ENCODE measurements around the gene PFDN1.
A peak's percentile ranks its signal among the peaks of the same experiment; 100 is the strongest.

The PFDN1 gene

DNA sequence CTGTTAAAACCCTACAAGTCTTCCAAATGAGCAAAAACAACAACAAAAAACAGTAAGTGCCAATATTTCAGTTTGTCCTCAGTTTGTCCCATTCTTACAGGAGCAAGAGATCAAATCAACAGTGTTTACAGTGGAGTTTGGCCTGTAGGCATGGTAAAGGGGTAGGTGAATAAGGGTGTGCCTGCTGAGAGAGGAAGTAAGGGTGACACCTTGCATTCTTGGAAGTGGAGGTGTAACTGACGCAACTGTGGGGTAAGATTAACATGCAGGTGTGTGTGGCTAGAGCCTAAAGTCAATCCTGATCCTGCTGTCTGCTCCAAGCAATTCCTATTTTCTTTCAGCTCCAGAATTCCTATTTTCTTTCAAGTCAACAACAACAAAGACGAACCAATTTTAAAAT lies 43.4 kb downstream of the PFDN1 start:
- no peak for DNase-seq (ENCODE audit: low spot score)

DNA sequence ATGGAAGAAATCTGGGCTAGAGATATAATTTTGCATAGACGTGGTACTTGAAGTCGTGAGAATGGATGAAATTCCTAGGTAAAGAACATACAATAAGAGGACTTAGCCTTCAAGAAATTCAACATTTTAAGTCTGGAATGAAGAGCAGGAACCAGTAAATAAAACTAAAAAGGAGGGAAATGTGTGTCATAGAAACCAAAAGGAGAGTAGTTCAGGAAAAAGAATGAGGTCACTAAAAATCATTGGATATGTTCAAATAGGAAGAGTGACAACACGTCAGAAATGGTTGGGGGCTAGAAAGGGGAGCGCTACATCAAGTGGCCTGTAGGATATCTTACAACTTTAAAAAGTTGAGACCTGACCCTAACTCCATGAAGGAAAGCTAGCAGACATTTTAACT lies 44.0 kb downstream of the PFDN1 start:
- no peak for DNase-seq (ENCODE audit: low spot score)

DNA sequence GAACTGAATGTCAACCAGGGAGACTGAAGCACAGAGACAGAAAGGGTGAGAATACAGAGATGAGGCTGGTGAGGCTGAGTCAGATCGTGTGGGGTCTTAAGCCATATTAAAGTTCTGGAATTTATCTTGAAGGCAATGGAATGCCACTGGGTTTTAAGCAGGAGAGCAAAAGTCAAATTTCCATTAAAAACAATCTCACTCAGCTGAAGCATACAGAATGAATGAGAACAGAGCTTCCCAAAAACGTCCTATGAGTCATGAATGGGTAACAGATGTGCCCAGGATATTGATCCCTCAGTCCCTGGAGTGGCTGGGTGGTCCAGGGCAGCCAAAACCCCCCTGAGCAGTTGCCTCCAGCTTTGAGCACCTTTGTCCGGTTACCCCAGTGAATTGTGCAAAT lies 44.9 kb downstream of the PFDN1 start:
- peak; percentile 35 for DNase-seq (ENCODE audit: low spot score)

DNA sequence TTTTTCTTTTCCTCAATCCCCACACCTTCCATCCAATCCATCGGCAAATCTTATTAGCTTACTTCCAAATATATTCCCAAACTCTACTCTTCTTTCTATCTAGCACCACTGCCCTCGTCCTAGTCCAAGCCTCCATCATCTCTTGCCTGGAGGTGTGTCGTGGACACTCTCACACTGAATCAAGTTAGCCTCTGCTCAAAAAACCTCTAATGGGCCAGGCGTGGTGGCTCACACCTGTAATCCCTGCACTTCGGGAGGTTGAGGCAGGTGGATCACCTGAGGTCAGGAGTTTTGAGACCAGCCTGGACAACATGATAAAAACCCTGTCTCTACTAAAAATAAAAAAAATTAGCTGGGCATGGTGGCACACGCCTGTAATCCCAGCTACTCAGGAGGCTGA lies 46.2 kb downstream of the PFDN1 start:
- DNase-seq (ENCODE audit: low spot score): no peak

DNA sequence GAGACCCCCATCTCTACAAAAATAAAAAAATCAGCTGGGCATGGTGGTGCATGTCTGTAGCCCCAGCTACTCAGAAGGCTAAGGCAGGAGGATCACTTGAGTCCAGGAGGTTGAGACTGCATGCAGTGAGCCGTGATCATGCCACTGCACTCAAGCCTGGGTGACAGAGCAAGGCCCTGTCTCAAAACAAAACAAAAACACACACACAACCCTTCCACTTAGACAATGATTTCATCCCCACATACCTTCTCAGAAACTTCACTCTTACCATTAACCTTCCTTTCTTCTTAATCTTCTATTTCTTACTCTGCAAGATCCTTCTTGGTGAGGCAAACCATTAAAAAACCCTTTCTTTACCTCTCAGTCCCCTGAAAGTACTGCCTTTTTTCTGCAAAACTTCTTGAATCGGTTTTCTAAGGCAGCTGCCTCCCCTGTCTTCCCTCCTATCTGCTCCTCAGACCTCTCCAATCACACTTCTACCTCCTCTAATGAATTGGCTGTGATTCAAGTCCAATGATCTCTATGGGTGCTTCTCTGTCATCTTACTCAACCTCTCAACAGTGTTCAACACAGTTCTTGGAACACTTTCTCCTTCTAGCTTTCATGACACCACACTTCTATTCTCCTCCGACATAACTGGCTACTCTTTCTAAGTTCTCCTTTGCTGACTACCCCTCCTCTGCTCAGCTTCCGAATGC lies 47.3 kb downstream of the PFDN1 start:
- no peak for DNase-seq (ENCODE audit: low spot score)

DNA sequence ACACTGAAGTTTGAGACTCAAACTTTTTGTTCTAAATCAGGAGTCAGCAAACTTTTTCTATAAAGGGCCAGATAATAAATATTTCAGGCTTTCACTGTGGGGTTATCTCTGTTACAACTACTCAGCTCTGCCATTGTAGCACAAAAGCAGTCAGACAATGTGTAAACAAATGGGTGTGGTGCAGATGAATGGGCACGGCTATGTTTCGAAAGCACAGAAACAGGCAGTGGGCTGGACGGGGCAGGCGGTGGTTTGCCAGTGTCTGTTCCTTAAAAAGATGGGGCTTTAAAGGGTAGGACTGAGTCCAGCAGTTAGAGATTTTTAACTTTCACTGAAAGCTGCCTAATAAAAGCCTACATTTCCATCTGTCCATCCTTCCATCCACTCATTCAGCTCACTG lies 48.9 kb downstream of the PFDN1 start:
- DNase-seq (ENCODE audit: low spot score): no peak

DNA sequence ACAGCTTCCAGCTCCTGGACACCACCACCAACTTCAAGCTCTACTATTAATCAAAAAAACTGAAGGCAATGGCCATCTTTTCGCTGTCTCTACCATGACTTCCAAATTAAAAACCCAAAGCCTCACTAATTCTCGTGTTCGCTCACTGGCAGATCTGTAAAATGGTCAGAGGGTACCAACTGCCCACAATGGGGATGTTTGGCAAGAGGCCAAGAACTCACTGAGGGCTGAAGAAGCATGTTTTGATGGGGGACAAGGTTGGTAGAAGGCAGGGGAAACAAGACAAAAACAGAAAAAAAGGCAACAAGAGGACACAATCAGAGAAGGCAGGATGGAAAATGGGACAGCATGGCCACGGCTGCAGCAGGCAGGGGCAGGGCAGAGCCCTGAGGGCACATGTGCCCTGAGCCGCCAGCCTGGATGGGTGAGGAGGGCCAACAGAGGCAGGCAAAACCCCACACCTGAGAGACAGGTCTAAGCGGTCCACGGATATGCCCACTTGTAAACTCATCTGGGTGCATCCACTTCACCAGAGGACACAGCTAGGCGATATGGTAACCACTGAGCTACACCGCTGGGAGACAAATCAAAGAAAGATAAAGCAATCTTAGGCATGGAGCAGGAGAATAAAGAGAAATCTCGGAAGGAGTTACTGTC lies 50.3 kb downstream of the PFDN1 start:
- no peak for DNase-seq (ENCODE audit: low spot score)

DNA sequence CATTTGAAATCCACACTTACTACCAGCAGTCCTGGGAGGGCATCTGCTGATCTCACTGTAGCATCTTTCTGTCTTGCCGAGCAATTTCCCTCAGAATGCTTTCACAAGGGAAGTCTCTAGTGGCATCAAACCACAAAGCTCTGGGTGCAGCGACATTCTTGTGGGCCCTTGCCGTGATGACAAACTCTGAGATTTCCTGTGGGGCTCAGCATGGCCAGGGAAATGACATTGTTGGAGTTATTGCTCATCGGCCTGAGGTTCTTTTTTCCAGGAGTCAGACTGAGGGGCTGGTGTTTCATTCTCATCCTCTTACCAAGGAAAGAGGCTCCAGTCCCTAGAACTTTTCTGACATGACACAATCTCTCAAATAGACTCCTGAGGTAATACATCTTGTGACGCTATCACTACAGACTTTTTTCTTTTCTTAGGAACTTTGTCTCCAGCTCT lies 51.4 kb downstream of the PFDN1 start:
- DNase-seq (ENCODE audit: low spot score): peak; percentile 89

DNA sequence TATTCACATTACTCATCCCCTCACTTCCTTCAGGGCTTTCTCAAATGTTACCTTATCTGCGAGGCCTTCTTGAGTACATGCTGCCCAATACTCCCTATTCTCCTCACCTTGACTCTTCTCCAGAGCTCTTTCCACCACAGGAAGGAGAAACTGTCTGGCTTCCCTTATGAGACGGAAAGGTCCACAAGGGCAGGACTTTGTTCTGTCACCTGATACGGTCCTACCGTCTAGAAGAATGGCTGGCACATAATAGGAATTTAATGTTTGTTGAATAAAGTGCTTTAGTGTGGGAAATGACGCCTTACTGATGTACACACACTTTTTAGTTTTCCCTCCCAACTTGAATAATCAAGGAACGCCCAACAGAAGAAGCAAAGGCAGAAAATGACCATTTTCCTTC lies 52.5 kb downstream of the PFDN1 start:
- DNase-seq (ENCODE audit: low spot score): no peak

DNA sequence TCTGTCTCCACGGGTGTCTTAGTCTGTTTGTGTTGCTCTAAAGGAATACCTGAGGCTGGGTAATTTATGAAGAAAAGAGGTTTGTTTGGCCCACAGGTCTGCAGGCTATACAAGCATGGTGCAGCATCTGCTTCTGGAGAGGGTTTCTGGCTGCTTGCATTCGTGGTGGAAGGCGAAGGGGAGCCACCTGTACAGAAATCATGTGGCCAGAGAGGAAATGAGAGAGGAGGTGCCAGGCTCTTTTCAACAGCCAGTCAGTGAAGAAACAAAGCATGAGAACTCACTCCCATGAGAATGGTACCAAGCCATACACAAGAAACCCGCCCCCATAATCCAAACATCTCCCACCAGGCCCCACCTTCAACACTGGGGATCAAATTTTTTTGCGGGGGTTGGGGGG lies 53.4 kb downstream of the PFDN1 start:
- no peak for DNase-seq (ENCODE audit: low spot score)

DNA sequence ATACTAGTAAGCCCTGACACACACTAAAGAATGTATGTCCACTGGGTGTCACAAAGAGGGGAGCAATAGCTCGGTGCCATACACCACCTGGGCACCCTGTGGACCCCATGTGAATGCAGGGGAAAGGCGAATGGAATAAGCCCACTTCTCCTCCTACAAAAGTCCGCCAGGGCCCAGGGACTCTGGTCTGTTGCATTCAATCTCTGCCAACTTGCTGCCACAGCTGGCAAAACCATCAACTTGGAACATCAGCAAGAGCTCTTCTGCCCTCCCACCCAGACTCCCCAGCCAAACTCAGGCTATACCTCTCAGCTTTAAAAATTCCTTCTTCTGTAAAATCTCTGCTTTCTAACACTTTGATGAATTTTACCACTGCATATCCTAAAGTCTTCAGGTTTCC lies 54.5 kb downstream of the PFDN1 start:
- no peak for DNase-seq (ENCODE audit: low spot score)

DNA sequence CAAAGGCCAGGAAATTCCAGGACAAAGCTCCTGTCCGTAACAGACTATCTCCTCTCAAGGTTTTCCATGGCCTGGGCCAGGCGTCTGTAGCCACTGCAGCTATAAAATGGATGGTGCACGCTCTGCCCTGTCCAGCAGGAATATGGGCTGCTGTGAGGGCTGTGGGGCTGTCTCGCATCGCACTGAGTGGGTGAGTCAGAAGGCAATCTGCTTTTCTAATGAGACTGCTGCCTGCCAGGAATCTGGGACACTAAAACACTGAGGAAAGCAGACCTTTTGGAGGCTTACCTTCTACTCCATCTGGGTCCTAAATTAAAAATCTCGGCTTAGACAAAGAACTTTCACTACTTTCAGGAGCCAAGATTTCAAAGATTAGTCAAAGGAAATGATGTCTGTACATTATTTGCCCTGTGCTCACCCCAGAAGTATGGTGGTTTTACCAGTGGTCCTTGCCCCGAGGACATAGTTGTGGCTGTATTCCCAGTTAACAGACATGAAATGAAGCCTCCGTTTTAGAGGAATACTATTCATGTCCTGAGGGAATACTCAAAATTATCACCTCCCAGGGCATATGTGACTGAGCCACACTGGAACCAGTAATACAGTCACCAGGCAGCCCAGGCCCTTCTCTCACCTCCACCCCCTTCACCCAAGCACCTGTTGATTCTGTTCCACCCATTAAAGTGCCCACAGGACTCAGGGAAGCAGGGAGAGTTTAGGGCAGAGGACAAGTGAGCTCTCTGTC lies 56.4 kb downstream of the PFDN1 start:
- peak; percentile 82 for DNase-seq (ENCODE audit: low spot score)

DNA sequence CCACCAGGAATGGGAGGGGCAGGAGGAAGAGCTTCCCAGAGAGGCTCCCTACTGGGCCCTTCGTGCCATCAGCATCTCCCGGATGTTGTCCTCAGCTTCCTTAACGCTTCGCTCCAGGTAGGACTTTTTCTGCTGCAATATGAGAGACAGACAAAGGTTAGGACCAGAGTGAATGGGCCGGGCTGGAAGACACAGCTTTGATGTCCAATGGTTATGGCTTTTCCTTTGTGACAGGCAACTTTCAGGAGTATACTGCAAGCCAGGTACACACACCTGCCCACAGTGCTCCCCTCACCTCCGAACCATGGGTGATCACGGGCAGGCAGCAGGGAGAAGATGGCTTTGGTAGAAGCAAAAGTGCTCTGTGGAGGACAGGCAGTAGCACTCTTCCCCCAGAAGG lies 57.0 kb downstream of the PFDN1 start:
- DNase-seq (ENCODE audit: low spot score): no peak

DNA sequence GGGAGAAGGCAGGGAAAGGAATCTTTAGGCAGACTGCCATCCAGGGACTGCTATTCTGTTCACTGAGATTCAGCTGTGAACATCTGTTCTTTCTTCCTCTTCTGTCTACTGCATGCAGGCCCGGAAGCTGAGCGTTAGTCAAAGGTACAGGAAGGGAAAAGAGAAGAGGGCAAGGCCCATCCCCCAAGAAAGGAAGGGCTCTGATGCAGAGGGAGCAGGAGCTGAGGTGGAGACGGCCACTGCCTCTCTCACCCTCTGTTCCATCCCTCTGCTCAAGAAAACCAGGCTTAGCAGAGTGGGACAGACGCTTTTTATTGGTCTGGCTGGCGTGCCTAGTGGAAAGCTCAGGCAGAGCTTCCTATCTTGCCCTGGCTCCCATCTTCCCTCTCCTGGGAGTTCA lies 57.6 kb downstream of the PFDN1 start:
- DNase-seq (ENCODE audit: low spot score): no peak

DNA sequence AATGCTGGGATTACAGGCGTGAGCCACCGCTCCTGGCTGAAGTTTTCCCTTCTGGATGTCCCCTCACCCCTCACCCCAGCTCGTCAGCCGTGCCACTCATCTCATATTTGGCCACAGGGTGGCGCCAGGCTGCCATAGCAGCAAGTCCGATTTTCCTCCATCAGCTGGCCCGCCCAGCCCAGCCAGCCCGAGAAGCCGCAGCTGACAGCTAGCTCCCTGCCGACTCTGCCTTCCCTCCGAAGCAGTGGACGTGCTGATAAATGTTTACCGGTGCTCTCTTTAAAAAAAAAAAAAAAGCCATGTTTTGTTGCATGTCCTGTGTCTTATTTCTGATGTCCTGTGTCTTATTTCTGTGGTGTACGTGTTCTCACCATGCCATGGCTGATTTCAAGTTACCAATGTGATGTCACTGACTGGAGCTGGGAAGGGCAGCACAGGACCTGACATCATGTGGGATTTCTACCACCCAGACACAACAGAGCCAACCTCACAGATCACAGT lies 58.3 kb downstream of the PFDN1 start:
- peak; percentile 82 for DNase-seq (ENCODE audit: low spot score)

DNA sequence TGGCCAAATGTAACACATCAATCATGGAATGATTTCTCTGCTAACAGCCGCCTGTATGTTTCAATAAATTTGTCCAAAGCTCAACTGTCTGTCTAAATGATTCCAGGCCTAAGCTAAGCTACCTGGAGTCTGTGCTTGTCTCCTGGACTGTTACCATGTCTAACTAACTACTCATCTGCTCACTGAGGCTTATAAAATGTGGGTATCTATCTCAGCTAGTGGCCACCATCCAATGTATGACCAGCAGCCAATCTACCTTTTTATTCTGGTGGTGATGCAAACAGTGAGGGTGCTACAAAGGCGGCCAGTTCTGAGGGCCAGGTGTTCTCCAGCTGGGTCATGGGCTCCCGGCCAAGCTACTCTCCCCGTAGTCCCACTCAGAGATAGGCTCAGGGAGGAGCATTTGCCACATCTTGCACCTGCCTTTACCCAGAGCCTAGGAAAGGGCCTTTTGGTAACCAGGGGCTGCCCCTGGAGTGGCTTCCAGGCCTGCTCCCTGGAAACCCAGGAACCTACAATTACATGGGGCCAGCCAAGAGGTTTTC lies 59.1 kb downstream of the PFDN1 start:
- no peak for DNase-seq (ENCODE audit: low spot score)

DNA sequence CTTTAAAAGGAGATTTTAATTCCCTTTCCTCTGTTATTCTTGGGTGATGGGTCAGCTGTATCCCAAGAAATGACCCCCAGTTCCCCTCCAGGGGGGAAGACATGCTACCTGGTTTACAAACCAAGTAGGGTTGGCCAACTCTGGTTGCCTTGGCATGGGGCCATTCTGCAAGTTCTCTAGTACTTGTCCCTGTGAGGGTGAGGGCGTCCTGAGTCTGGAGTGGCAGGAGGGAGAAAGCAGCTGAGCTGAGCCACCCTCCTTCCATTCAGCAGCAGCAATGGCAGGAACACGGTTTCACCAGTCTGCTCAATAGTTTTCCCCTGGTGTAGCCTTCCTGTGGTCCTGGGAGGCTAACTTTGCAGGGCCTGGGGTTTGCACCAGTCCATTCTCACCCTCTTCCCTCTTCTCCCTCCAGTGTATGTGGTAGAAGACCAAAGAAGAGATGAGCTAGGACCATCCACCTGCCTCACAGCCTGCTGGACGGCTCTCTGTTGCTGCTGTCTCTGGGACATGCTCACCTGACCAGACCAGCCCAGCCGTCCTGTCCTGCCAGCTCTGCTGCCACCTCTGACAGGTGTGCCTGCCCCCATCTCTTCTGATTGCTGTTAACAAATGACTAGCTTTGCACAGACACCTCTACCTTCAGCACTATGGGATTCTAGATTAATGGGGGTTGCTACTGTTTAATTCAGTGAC lies 59.9 kb downstream of the PFDN1 start:
- no peak for DNase-seq (ENCODE audit: low spot score)

DNA sequence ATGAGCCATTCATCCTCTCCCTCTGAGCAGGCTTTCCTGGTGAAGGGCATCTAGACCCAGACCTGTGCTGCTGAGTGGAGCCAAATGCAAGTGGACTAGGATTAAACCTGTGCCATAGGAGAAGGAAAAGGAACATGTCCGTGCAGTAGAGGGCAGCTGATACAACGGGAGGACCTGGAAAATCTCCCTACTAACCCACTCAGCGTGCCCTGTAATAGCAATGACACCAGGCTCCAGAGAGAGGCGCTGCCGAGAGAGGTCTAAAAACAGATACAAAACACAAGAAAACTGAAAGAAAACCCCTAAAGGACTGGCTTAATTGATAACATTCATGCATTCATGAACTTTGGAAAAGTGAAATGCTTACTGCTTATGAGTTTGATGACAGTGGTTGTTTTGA lies 60.8 kb downstream of the PFDN1 start:
- no peak for DNase-seq (ENCODE audit: low spot score)

DNA sequence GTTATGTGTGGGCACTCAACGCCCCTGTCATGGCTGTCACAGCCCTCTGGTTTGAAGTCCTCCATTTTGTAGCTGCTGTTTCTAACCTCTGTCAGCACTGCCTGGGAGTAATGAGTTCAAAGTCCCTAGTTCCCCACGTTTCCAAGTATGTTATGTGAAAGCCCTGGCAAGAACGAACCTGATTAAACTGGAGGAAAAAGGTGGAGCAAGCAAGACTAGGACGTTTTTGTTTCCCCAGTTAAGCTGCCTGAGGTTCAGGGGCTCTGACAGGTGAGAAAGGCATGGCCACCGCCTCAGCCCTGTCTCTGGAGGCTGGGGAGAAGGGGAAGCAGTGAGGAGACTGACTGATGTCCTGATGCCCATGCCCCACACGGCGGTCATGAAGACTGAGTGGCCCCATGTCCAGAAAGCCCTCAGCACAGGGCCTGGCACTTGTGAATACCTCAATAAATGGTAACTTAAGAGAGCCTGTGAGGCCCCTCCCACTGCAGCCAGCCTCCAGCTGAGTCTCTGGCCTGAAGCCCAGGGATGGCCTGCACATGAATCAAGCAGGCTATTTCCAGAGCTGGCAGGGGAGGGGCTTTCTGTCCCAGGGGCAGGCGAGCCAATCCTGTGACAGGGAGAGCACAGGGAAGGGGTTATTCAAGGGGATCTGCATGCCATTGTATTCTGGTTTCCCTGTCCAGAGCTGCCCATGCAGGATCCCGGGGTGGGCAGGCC lies 61.8 kb downstream of the PFDN1 start:
- DNase-seq (ENCODE audit: low spot score): peak; percentile 93

DNA sequence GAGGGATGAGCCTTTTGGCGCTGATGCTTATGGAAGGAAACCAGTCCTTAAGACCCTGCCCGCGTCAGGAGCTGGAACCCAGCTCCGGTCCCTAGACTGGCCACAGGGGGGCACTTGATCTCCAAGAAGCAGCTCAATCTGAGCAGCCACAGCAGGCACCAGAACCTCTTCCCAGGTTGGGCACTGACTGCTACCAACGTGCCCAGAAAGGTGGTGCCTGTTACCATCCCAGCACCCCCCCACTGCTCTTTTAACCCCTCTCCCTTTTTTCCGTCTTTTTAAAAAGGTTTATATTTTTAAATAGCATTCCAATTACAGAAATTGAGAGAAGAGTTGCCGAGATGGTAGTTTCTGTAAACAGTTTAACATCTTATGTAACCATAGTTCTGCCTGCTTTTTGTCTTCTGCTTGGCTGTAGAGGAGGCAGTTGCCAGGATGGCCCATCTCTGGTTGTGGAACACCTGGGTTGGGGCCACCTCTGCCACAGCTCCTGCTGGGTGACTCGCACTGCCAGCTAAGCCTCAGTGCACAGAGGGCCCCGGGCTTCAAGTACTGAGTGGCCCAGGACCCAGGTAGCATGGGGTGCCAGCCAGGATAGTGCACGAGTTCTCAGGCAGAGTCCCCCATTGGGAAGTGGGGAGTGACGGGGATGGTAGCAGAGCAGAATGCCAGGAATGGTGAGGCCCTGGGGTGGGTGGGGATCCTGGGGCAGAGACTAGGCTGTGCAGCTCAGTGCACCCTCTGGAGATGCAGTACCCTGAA lies 62.8 kb downstream of the PFDN1 start:
- peak; percentile 62 for DNase-seq (ENCODE audit: low spot score)

DNA sequence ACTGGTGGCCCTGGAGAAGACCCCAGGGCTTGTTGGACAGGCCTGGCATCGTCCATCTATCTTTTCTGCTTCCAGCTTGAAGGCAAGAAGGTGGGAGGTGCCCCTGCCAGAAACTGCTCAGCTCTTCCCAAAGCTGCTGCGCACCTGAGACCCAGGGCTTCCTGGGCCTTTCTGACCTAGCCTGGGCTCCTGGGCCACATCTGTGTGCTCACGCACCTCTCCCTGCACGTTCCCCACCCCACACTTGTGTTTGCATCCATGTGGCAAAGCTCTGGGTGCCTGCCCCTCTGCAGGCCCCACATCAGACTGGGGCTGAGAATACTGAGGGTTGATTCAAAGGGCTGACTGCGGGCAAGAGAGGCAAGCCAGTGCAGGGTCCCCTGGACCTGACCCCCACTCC lies 63.4 kb downstream of the PFDN1 start:
- DNase-seq (ENCODE audit: low spot score): no peak
